ENCODE results near the gene BCKDHB.

- no peak for TF ChIP-seq CTCF (conservative IDR thresholded peaks at IDR 0.05; ENCODE audit: low read depth, low read length)
- TF ChIP-seq NFE2L2 (IDR thresholded peaks at IDR 0.05; ENCODE audit: low read depth, low read length), result no peak
- no peak for TF ChIP-seq POLR2A (IDR thresholded peaks at IDR 0.05; ENCODE audit: low read depth, low read length)
- no peak for TF ChIP-seq RCOR1 (IDR thresholded peaks at IDR 0.05; ENCODE audit: insufficient replicate concordance, low read length)
- no peak for TF ChIP-seq RAD21 (IDR thresholded peaks at IDR 0.05; ENCODE audit: low read length)
- TF ChIP-seq CHD1 (IDR thresholded peaks at IDR 0.05; ENCODE audit: low read depth, low read length), result no peak
- TF ChIP-seq FOS (IDR thresholded peaks at IDR 0.05; ENCODE audit: low read depth, low read length), result no peak
- TF ChIP-seq CEBPB (IDR thresholded peaks at IDR 0.05; ENCODE audit: low read depth, low read length), result no peak
Observed at GRCh38 chr6:80249897-80250296, 143.4 kb downstream of the BCKDHB start.

Data from IMR-90 (cell line).